ENCODE data around the gene MN1. TPM values are rescaled to one million over a fixed set of nuclear protein-coding genes. Genes with fewer than 3 reads are reported as not detected.

Gene MN1
- polyA plus RNA-seq, 3 donors, result 0.06 to 0.38 (median 0.29) TPM

DNA sequence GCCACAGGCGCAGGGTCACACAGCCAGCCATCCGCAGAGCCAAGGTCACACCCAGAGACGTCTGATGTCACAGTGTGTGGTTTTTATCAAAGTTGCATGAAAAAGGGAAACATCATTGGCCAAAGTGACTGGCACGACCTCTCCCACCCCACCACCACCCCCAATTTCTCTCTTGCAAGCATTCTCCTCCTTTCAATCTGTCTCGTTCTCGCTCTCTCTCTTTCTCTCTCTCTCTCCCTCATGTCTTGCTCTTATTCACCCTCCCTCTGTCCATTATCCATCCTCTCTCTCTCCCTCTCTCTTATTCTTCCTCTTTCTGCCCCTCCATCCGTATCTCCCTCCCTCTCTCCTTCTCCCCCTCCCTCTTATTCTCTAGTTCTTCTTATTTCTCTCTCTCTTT is 40.6 kb downstream of the MN1 start:
- H3K27ac Mint-ChIP-seq, result peak overlapping the region in 2 of 7 donors; percentile 47 to 66
- 29% methylated on average over 5 of the region's 7 CpGs for WGBS (ENCODE audit: insufficient coverage)
- Histone ChIP-seq H4K20me1 (ENCODE audit: insufficient read depth, low read length) (no peaks in the 10 kb centered on the region), H3K36me3 (replicated peaks in 1 of 2; ENCODE audit: control insufficient read depth in 1 of 2, insufficient read depth in 2 of 2, low read length in 2 of 2) (no peaks in the 10 kb centered on the region), H3K79me2 (ENCODE audit: insufficient read depth, low read length) (no peaks in the 10 kb centered on the region), H3K9ac (ENCODE audit: insufficient read depth, low read length, poor library complexity, severe bottlenecking) (no peak overlapping the region), H2AFZ (ENCODE audit: insufficient read depth, low read depth, low read length, poor library complexity, severe bottlenecking) (no peak overlapping the region), H3K9me3 (replicated peaks in 1 of 2; ENCODE audit: control insufficient read depth in 1 of 2, insufficient read depth in 1 of 2, low read length in 2 of 2) (no peaks in the 10 kb centered on the region), H3K4me2 (replicated peaks; ENCODE audit: extremely low read depth, low read length, poor library complexity, severe bottlenecking) (no peak overlapping the region), H3K4me1 (ENCODE audit: control insufficient read depth in 1 of 2, insufficient read depth in 2 of 2, low read length in 2 of 2) (no peaks in the 10 kb centered on the region), H3K4me3 (replicated peaks in 1 of 3; ENCODE audit: low read depth in 2 of 3, low read length in 3 of 3) (no peak overlapping the region), H3K27ac (ENCODE audit: low read depth in 1 of 2, low read length in 2 of 2) (no peak overlapping the region), H3K27me3 (ENCODE audit: control insufficient read depth in 2 of 2, insufficient read depth in 2 of 2, low read length in 2 of 2) (no peaks in the 10 kb centered on the region)
- TF ChIP-seq, protein P1, sequence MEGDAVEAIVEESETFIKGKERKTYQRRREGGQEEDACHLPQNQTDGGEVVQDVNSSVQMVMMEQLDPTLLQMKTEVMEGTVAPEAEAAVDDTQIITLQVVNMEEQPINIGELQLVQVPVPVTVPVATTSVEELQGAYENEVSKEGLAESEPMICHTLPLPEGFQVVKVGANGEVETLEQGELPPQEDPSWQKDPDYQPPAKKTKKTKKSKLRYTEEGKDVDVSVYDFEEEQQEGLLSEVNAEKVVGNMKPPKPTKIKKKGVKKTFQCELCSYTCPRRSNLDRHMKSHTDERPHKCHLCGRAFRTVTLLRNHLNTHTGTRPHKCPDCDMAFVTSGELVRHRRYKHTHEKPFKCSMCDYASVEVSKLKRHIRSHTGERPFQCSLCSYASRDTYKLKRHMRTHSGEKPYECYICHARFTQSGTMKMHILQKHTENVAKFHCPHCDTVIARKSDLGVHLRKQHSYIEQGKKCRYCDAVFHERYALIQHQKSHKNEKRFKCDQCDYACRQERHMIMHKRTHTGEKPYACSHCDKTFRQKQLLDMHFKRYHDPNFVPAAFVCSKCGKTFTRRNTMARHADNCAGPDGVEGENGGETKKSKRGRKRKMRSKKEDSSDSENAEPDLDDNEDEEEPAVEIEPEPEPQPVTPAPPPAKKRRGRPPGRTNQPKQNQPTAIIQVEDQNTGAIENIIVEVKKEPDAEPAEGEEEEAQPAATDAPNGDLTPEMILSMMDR (IDR thresholded peaks at IDR 0.05), result no peak
- peak; percentile 12 to 39 (median 14) for DNase-seq
- H3K4me3 Mint-ChIP-seq, result peak overlapping the region in 1 of 2 donors; percentile 39
- H3K27me3 Mint-ChIP-seq (ENCODE audit: low read depth in 3 of 3), result peaks cover 0 to 5% (median 0%) of the 10 kb centered on the region in 3 donors
- H3K36me3 Mint-ChIP-seq, result no peaks in the 10 kb centered on the region
- intact Hi-C loops (cut with micrococcal nuclease), result no loop called here
- H3K9me3 Mint-ChIP-seq, result no peaks in the 10 kb centered on the region
- H3K4me1 Mint-ChIP-seq, result peaks cover 8% of the 10 kb centered on the region

DNA sequence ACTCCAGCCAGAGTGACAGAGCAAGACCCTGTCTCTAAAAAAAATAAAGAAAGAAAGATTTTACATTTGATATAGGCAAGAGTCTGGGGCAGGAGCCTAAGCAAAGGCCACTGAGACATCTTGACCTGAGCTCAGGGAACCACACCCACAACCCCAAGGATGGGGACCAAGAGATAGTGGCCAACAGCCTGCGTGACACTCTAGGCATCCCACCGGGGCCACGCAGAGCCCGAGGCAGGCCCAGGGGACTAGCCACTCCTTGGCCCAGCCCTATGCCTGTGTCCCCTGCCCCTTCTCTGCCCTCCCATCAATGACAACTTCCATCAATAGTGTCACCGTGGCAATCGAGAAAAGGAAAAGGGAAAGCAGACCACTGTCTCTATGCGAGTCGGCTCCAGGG is 41.1 kb downstream of the MN1 start:
- no peak overlapping the region for H3K4me2 ChIP-seq (replicated peaks; ENCODE audit: extremely low read depth, low read length, poor library complexity, severe bottlenecking)
- Mint-ChIP-seq H3K4me1 (peaks cover 8% of the 10 kb centered on the region), H3K27ac (no peak overlapping the region), H3K4me3 (no peak overlapping the region), H3K9me3 (no peaks in the 10 kb centered on the region), H3K27me3 (ENCODE audit: low read depth in 3 of 3) (peaks cover 0 to 6% (median 0%) of the 10 kb centered on the region in 3 donors), H3K36me3 (no peaks in the 10 kb centered on the region)
- DNase-seq, result no peak
- TF ChIP-seq, protein P1 (IDR thresholded peaks at IDR 0.05), result no peak
- no peaks in the 10 kb centered on the region for H3K9me3 ChIP-seq (replicated peaks in 1 of 2; ENCODE audit: control insufficient read depth in 1 of 2, insufficient read depth in 1 of 2, low read length in 2 of 2)
- WGBS (ENCODE audit: insufficient coverage), result 98% methylated on average over 5 of the region's 8 CpGs
- intact Hi-C loops (cut with micrococcal nuclease), result no loop called here
- no peaks in the 10 kb centered on the region for H4K20me1 ChIP-seq (ENCODE audit: insufficient read depth, low read length)
- no peak overlapping the region for H3K4me3 ChIP-seq (replicated peaks in 1 of 3; ENCODE audit: low read depth in 2 of 3, low read length in 3 of 3)
- no peaks in the 10 kb centered on the region for H3K27me3 ChIP-seq (ENCODE audit: control insufficient read depth in 2 of 2, insufficient read depth in 2 of 2, low read length in 2 of 2)
- H3K36me3 ChIP-seq (replicated peaks in 1 of 2; ENCODE audit: control insufficient read depth in 1 of 2, insufficient read depth in 2 of 2, low read length in 2 of 2), result no peaks in the 10 kb centered on the region
- H3K27ac ChIP-seq (ENCODE audit: low read depth in 1 of 2, low read length in 2 of 2), result no peak overlapping the region
- no peak overlapping the region for H3K9ac ChIP-seq (ENCODE audit: insufficient read depth, low read length, poor library complexity, severe bottlenecking)
- H3K4me1 ChIP-seq (ENCODE audit: control insufficient read depth in 1 of 2, insufficient read depth in 2 of 2, low read length in 2 of 2), result no peaks in the 10 kb centered on the region
- H3K79me2 ChIP-seq (ENCODE audit: insufficient read depth, low read length), result no peaks in the 10 kb centered on the region
- no peak overlapping the region for H2AFZ ChIP-seq (ENCODE audit: insufficient read depth, low read depth, low read length, poor library complexity, severe bottlenecking)

Data from CD14-positive monocyte (primary cell).